Mucosa of rectum (tissue), 2 donors: ENCODE data around the gene CCDC149.

Experiments
- H3K27ac ChIP-seq, 2 donors: one replicate each; pipeline ENCODE4 v1.7.0; 2013; ENCODE audit warnings: inconsistent platforms in 2 of 2, low read depth in 2 of 2, low read length in 2 of 2
- H3K27me3 ChIP-seq, 2 donors: one replicate each; pipeline ENCODE4 v1.7.0; 2013; ENCODE audit warnings: low read length in 2 of 2; ENCODE audit not compliant: control insufficient read depth in 2 of 2, insufficient read depth in 2 of 2
- H3K36me3 ChIP-seq, 2 donors: one replicate each; pipeline ENCODE4 v1.7.0; 2013; ENCODE audit warnings: low read length in 2 of 2; ENCODE audit not compliant: control insufficient read depth in 2 of 2, insufficient read depth in 2 of 2
- H3K4me1 ChIP-seq, 2 donors: one replicate each; pipeline ENCODE4 v1.7.0; 2013; ENCODE audit warnings: low read length in 2 of 2, mild to moderate bottlenecking in 1 of 2; ENCODE audit not compliant: control insufficient read depth in 2 of 2, insufficient read depth in 2 of 2
- H3K4me3 ChIP-seq, 2 donors: one replicate each; pipeline ENCODE4 v1.7.0; 2013; ENCODE audit warnings: low read length in 2 of 2
- H3K9ac ChIP-seq, 2 donors: one replicate each; pipeline ENCODE4 v1.7.0; 2013; ENCODE audit warnings: low read length in 2 of 2, low read depth in 1 of 2, mild to moderate bottlenecking in 1 of 2
- H3K9me3 ChIP-seq, 2 donors: one replicate each; pipeline ENCODE4 v1.7.0; 2013; ENCODE audit warnings: low read length in 2 of 2; ENCODE audit not compliant: control insufficient read depth in 2 of 2
- donor health status: healthy.
- donor health status: Normal muscosa, but diverticular disease.

Gene CCDC149

GRCh38 chr4:24912252-24913118 is at the start of gene CCDC149:
CCDC149 (minus strand) TSS chr4:24913042; CDS start chr4:24912864, 178 bp downstream.
- peaks cover 0 to 2% of the 10 kb centered on the region in 2 donors for H3K36me3 ChIP-seq
- peak within 1 kb of the TSS; percentile 64 to 73 for H3K4me3 ChIP-seq
- H3K4me1 ChIP-seq = peaks cover 2 to 9% of the 10 kb centered on the region in 2 donors
- no peaks in the 10 kb centered on the region for H3K27me3 ChIP-seq
- H3K9me3 ChIP-seq = no peaks in the 10 kb centered on the region
- H3K27ac ChIP-seq = peak within 1 kb of the TSS; percentile 68 to 69
- H3K9ac ChIP-seq = peak within 1 kb of the TSS; percentile 60 to 82

GRCh38 chr4:24957886-24958285 is 45.0 kb upstream of the CCDC149 start:
- H3K4me3 ChIP-seq = no peak overlapping the region
- H3K4me1 ChIP-seq = no peaks in the 10 kb centered on the region
- H3K27ac ChIP-seq = no peak overlapping the region
- H3K27me3 ChIP-seq = no peaks in the 10 kb centered on the region
- no peaks in the 10 kb centered on the region for H3K36me3 ChIP-seq
- no peak overlapping the region for H3K9ac ChIP-seq
- peaks cover 0 to 4% of the 10 kb centered on the region in 2 donors for H3K9me3 ChIP-seq

- no peak overlapping the region for H3K4me3 ChIP-seq
- H3K9me3 ChIP-seq = peaks cover 0 to 4% of the 10 kb centered on the region in 2 donors
These were observed 43.9 kb upstream of the CCDC149 start for GRCh38 chr4:24956763-24957162.

GRCh38 chr4:24956091-24956490 is 43.2 kb upstream of the CCDC149 start:
- H3K9me3 ChIP-seq = peaks cover 0 to 4% of the 10 kb centered on the region in 2 donors

More at GRCh38 chr4:24956763-24957162, 43.9 kb upstream of the CCDC149 start:
- H3K27me3 ChIP-seq = no peaks in the 10 kb centered on the region
- no peaks in the 10 kb centered on the region for H3K4me1 ChIP-seq
- no peaks in the 10 kb centered on the region for H3K36me3 ChIP-seq
- H3K9ac ChIP-seq = no peak overlapping the region
- H3K27ac ChIP-seq = no peak overlapping the region

GRCh38 chr4:24952667-24953066 is 39.8 kb upstream of the CCDC149 start:
- H3K27me3 ChIP-seq = no peaks in the 10 kb centered on the region
- no peaks in the 10 kb centered on the region for H3K36me3 ChIP-seq
- peaks cover 0 to 4% of the 10 kb centered on the region in 2 donors for H3K9me3 ChIP-seq
- H3K27ac ChIP-seq = no peak overlapping the region
- H3K4me1 ChIP-seq = no peaks in the 10 kb centered on the region
- no peak overlapping the region for H3K9ac ChIP-seq
- no peak overlapping the region for H3K4me3 ChIP-seq

More at GRCh38 chr4:24956091-24956490, 43.2 kb upstream of the CCDC149 start:
- H3K9ac ChIP-seq = no peak overlapping the region
- no peaks in the 10 kb centered on the region for H3K27me3 ChIP-seq
- H3K36me3 ChIP-seq = no peaks in the 10 kb centered on the region
- no peaks in the 10 kb centered on the region for H3K4me1 ChIP-seq
- H3K4me3 ChIP-seq = no peak overlapping the region
- H3K27ac ChIP-seq = no peak overlapping the region

GRCh38 chr4:24949970-24950369 is 37.1 kb upstream of the CCDC149 start:
- no peaks in the 10 kb centered on the region for H3K4me1 ChIP-seq
- H3K9ac ChIP-seq = no peak overlapping the region
- H3K4me3 ChIP-seq = no peak overlapping the region
- no peaks in the 10 kb centered on the region for H3K36me3 ChIP-seq
- H3K9me3 ChIP-seq = peaks cover 0 to 4% of the 10 kb centered on the region in 2 donors
- H3K27me3 ChIP-seq = no peaks in the 10 kb centered on the region
- H3K27ac ChIP-seq = no peak overlapping the region

- no peaks in the 10 kb centered on the region for H3K9me3 ChIP-seq
- H3K4me3 ChIP-seq = no peak overlapping the region
These were observed 25.1 kb upstream of the CCDC149 start for GRCh38 chr4:24937917-24938281.

GRCh38 chr4:24937176-24937916 is 24.5 kb upstream of the CCDC149 start:
- no peak overlapping the region for H3K9ac ChIP-seq
- H3K27me3 ChIP-seq = no peaks in the 10 kb centered on the region
- no peak overlapping the region for H3K4me3 ChIP-seq
- no peaks in the 10 kb centered on the region for H3K36me3 ChIP-seq
- H3K9me3 ChIP-seq = no peaks in the 10 kb centered on the region
- H3K4me1 ChIP-seq = no peaks in the 10 kb centered on the region
- H3K27ac ChIP-seq = no peak overlapping the region

More at GRCh38 chr4:24937917-24938281, 25.1 kb upstream of the CCDC149 start:
- H3K27me3 ChIP-seq = no peaks in the 10 kb centered on the region
- H3K4me1 ChIP-seq = no peaks in the 10 kb centered on the region
- no peaks in the 10 kb centered on the region for H3K36me3 ChIP-seq
- H3K27ac ChIP-seq = no peak overlapping the region
- no peak overlapping the region for H3K9ac ChIP-seq

GRCh38 chr4:24935856-24936255 is 23.0 kb upstream of the CCDC149 start:
- Histone ChIP-seq H3K4me3 (no peak overlapping the region), H3K9me3 (no peaks in the 10 kb centered on the region), H3K4me1 (no peaks in the 10 kb centered on the region), H3K27me3 (no peaks in the 10 kb centered on the region), H3K9ac (no peak overlapping the region), H3K36me3 (no peaks in the 10 kb centered on the region), H3K27ac (no peak overlapping the region)

GRCh38 chr4:24934311-24934710 is 21.5 kb upstream of the CCDC149 start:
- no peaks in the 10 kb centered on the region for H3K9me3 ChIP-seq
- no peak overlapping the region for H3K27ac ChIP-seq
- no peak overlapping the region for H3K9ac ChIP-seq
- no peaks in the 10 kb centered on the region for H3K27me3 ChIP-seq
- H3K4me1 ChIP-seq = no peaks in the 10 kb centered on the region
- H3K36me3 ChIP-seq = no peaks in the 10 kb centered on the region
- H3K4me3 ChIP-seq = no peak overlapping the region
